Measurements from ENCODE around the gene MIA3. TPM values are rescaled to one million over a fixed set of nuclear protein-coding genes. Genes with fewer than 3 reads are reported as not detected.

The MIA3 gene
- total and polyA plus RNA-seq, 9 of the 15 experiments (the other 6 are each of a cell fraction or from before 2014, with no cell fraction given): 21.6 to 89.4 (median 40.8) TPM

- TF ChIP-seq ADNP (tag; IDR thresholded peaks at IDR 0.05) (no peak), ETV5 (CRISPR knock-in tag; IDR thresholded peaks at IDR 0.05; ENCODE audit: low read depth) (peak; percentile 98), ETS1 (conservative IDR thresholded peaks at IDR 0.05; ENCODE audit: control insufficient read depth, low read depth, low read length) (0 out of 2 replicates have a peak, but pooled peaks have one; percentile 38), PHF20 (IDR thresholded peaks at IDR 0.05; ENCODE audit: partially characterized antibody) (peak; percentile 97), CBX3 (IDR thresholded peaks at IDR 0.05; ENCODE audit: borderline replicate concordance in 1 of 2, low read length in 2 of 2) (peak in 1 of 2 experiments; percentile 75; a peak in 1 of 3 replicates), ZNF354B (CRISPR knock-in tag; IDR thresholded peaks at IDR 0.05) (no peak), ZNF79 (CRISPR knock-in tag; IDR thresholded peaks at IDR 0.05; ENCODE audit: low read depth) (no peak), BMI1 (IDR thresholded peaks at IDR 0.05; ENCODE audit: low read length) (no peak), ERF (CRISPR knock-in tag; IDR thresholded peaks at IDR 0.05) (peak; percentile 82; the same call in 1 of the 2 replicates), PYGO2 (tag; IDR thresholded peaks at IDR 0.05) (no peak), KAT8 (IDR thresholded peaks at IDR 0.05; ENCODE audit: low read depth) (no peak), THRA (IDR thresholded peaks at IDR 0.05) (no peak), NFRKB (IDR thresholded peaks at IDR 0.05; ENCODE audit: low read depth) (peak; percentile 88), SMARCA4 (IDR thresholded peaks at IDR 0.05) (no peak; the same call in 1 of the 2 replicates)
- TF ChIP-seq, protein P1, sequence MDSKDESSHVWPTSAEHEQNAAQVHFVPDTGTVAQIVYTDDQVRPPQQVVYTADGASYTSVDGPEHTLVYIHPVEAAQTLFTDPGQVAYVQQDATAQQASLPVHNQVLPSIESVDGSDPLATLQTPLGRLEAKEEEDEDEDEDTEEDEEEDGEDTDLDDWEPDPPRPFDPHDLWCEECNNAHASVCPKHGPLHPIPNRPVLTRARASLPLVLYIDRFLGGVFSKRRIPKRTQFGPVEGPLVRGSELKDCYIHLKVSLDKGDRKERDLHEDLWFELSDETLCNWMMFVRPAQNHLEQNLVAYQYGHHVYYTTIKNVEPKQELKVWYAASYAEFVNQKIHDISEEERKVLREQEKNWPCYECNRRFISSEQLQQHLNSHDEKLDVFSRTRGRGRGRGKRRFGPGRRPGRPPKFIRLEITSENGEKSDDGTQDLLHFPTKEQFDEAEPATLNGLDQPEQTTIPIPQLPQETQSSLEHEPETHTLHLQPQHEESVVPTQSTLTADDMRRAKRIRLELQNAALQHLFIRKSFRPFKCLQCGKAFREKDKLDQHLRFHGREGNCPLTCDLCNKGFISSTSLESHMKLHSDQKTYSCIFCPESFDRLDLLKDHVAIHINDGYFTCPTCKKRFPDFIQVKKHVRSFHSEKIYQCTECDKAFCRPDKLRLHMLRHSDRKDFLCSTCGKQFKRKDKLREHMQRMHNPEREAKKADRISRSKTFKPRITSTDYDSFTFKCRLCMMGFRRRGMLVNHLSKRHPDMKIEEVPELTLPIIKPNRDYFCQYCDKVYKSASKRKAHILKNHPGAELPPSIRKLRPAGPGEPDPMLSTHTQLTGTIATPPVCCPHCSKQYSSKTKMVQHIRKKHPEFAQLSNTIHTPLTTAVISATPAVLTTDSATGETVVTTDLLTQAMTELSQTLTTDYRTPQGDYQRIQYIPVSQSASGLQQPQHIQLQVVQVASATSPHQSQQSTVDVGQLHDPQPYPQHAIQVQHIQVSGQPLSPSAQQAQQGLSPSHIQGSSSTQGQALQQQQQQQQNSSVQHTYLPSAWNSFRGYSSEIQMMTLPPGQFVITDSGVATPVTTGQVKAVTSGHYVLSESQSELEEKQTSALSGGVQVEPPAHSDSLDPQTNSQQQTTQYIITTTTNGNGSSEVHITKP (IDR thresholded peaks at IDR 0.05; ENCODE audit: partially characterized antibody): peak; percentile 99
- TF ChIP-seq, protein P2, sequence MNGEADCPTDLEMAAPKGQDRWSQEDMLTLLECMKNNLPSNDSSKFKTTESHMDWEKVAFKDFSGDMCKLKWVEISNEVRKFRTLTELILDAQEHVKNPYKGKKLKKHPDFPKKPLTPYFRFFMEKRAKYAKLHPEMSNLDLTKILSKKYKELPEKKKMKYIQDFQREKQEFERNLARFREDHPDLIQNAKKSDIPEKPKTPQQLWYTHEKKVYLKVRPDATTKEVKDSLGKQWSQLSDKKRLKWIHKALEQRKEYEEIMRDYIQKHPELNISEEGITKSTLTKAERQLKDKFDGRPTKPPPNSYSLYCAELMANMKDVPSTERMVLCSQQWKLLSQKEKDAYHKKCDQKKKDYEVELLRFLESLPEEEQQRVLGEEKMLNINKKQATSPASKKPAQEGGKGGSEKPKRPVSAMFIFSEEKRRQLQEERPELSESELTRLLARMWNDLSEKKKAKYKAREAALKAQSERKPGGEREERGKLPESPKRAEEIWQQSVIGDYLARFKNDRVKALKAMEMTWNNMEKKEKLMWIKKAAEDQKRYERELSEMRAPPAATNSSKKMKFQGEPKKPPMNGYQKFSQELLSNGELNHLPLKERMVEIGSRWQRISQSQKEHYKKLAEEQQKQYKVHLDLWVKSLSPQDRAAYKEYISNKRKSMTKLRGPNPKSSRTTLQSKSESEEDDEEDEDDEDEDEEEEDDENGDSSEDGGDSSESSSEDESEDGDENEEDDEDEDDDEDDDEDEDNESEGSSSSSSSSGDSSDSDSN (IDR thresholded peaks at IDR 0.05; ENCODE audit: borderline replicate concordance in 1 of 2, low read depth in 2 of 2, low read length in 2 of 2): 0 out of 4 replicates have a peak, but pooled peaks of 1 of the 2 experiments have one; percentile 9
- TF ChIP-seq, protein P3, sequence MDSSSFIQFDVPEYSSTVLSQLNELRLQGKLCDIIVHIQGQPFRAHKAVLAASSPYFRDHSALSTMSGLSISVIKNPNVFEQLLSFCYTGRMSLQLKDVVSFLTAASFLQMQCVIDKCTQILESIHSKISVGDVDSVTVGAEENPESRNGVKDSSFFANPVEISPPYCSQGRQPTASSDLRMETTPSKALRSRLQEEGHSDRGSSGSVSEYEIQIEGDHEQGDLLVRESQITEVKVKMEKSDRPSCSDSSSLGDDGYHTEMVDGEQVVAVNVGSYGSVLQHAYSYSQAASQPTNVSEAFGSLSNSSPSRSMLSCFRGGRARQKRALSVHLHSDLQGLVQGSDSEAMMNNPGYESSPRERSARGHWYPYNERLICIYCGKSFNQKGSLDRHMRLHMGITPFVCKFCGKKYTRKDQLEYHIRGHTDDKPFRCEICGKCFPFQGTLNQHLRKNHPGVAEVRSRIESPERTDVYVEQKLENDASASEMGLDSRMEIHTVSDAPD (CRISPR knock-in tag; IDR thresholded peaks at IDR 0.05): no peak
Measured at GRCh38 chr1:222643938-222644635, 26.2 kb downstream of the MIA3 start (continued).
